ENCODE measurements around the gene AADAT. TPM values are rescaled to one million over a fixed set of nuclear protein-coding genes. Genes with fewer than 3 reads are reported as not detected.

The AADAT gene
- total RNA-seq, 1 donor from 2014 or later: 24.2 TPM

DNA sequence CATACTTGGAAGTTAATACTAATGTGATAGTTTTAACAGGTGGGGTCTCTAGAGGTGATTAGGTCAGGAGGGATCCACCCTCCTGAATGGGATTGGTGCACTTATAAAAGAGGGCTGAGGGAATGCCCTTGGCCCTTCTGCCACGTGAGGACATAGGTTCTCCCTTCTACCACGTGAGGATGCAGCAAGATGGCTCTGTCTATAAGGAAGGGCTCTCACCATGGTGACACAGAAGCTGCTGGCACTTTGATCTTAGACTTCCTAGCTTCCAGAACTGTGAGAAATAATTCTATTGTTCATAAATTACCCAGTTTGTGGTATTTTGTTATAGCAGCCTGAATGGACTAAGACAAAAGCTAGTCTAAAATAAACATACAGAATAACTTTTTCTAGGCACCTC is 1.0 kb downstream of the AADAT start:
- Mint-ChIP-seq H3K27ac (peak overlapping the region; percentile 95), H3K4me1 (peaks cover 24% of the 10 kb centered on the region), H3K27me3 (ENCODE audit: insufficient read depth, low read depth) (peaks cover 2% of the 10 kb centered on the region), H3K9me3 (peaks cover 3% of the 10 kb centered on the region), H3K36me3 (peaks cover 33% of the 10 kb centered on the region), H3K4me3 (peak overlapping the region; percentile 94)
- Histone ChIP-seq H3K4me3 (peak overlapping the region; percentile 64), H3K4me2 (peak overlapping the region; percentile 85), H3K27me3 (peaks cover 16% of the 10 kb centered on the region), H3K9me3 (ENCODE audit: low read depth) (no peaks in the 10 kb centered on the region), H3K4me1 (peaks cover 7% of the 10 kb centered on the region), H3F3A (ENCODE audit: low read depth) (peaks cover 14% of the 10 kb centered on the region), H4K20me1 (ENCODE audit: low read depth) (no peaks in the 10 kb centered on the region), H2AFZ (replicated peaks) (no peak overlapping the region), H3K27ac (no peak overlapping the region), H3K79me2 (ENCODE audit: low read depth) (peaks cover 6% of the 10 kb centered on the region), H3K36me3 (peaks cover 12% of the 10 kb centered on the region), H3K9ac (no peak overlapping the region)
- no peak for DNase-seq (ENCODE audit: low spot score)
- TF ChIP-seq, protein P1, sequence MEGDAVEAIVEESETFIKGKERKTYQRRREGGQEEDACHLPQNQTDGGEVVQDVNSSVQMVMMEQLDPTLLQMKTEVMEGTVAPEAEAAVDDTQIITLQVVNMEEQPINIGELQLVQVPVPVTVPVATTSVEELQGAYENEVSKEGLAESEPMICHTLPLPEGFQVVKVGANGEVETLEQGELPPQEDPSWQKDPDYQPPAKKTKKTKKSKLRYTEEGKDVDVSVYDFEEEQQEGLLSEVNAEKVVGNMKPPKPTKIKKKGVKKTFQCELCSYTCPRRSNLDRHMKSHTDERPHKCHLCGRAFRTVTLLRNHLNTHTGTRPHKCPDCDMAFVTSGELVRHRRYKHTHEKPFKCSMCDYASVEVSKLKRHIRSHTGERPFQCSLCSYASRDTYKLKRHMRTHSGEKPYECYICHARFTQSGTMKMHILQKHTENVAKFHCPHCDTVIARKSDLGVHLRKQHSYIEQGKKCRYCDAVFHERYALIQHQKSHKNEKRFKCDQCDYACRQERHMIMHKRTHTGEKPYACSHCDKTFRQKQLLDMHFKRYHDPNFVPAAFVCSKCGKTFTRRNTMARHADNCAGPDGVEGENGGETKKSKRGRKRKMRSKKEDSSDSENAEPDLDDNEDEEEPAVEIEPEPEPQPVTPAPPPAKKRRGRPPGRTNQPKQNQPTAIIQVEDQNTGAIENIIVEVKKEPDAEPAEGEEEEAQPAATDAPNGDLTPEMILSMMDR (IDR thresholded peaks at IDR 0.05): no peak
- no peak for TF ChIP-seq EZH2 (IDR thresholded peaks at IDR 0.05)
- no peak for TF ChIP-seq EZH2phosphoT487 (IDR thresholded peaks at IDR 0.05)

DNA sequence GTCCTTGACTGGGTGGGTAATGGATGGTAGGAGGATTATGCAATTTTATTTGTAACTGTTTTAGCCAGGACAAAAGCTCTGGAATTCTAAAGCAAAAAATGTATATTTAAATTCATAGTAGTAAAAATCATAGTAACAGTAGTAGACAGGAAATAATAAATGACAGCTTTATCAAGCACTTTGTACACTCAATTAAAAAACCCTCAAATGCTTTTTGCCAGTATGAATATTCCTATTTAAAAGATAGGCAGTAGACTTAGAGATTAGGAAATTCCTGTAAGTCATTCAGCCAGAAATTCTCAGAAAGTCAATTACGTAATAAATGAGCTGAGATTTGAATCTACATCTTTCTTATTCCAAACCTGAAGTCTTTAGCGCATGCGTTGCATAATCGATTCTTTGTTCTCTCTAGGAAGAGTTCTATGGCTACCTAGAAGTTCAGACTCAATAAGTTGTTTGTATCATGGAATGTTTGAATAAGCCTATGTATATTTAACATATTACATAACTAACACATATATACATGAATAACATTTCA is 2.5 kb downstream of the AADAT start:
- Mint-ChIP-seq H3K27me3 (ENCODE audit: insufficient read depth, low read depth) (peaks cover 2% of the 10 kb centered on the region), H3K27ac (no peak overlapping the region), H3K9me3 (peaks cover 3% of the 10 kb centered on the region), H3K4me3 (no peak overlapping the region), H3K4me1 (peaks cover 23% of the 10 kb centered on the region), H3K36me3 (peaks cover 47% of the 10 kb centered on the region)
- Histone ChIP-seq H3K9me3 (ENCODE audit: low read depth) (no peaks in the 10 kb centered on the region), H3K36me3 (peaks cover 12% of the 10 kb centered on the region), H2AFZ (replicated peaks) (no peak overlapping the region), H3K27me3 (peaks cover 16% of the 10 kb centered on the region), H3K9ac (no peak overlapping the region), H3K4me1 (peaks cover 7% of the 10 kb centered on the region), H3K27ac (no peak overlapping the region), H3F3A (ENCODE audit: low read depth) (peaks cover 14% of the 10 kb centered on the region), H4K20me1 (ENCODE audit: low read depth) (no peaks in the 10 kb centered on the region), H3K4me2 (no peak overlapping the region), H3K79me2 (ENCODE audit: low read depth) (peaks cover 6% of the 10 kb centered on the region), H3K4me3 (no peak overlapping the region)
- TF ChIP-seq EZH2 (IDR thresholded peaks at IDR 0.05) (no peak), EZH2phosphoT487 (IDR thresholded peaks at IDR 0.05) (no peak)
- TF ChIP-seq, protein P1 (IDR thresholded peaks at IDR 0.05): no peak
- no peak for DNase-seq (ENCODE audit: low spot score)

DNA sequence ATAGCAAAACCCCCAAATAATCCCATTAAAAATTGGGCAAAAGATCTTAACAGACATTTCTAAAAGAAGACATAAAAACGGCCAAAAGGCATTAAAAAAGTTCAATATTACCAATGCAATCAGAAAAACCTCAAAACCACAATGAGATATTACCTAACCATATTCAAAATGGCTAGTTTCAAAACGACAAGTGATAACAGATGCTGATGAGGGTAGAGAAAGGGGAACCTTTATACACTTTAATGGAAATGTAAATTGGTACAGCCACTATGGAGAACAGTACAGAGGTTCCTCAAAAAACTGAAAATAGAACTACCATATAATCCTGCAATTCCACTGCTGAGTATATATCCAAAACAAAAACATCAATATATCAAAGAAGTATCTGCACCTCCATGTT is 6.2 kb downstream of the AADAT start:
- Histone ChIP-seq H3K9ac (no peak overlapping the region), H3K27ac (no peak overlapping the region), H3K4me1 (peaks cover under 1% of the 10 kb centered on the region), H4K20me1 (ENCODE audit: low read depth) (no peaks in the 10 kb centered on the region), H3K4me2 (no peak overlapping the region), H3K79me2 (ENCODE audit: low read depth) (peaks cover under 1% of the 10 kb centered on the region), H3K9me3 (ENCODE audit: low read depth) (no peaks in the 10 kb centered on the region), H3K4me3 (no peak overlapping the region), H2AFZ (replicated peaks) (no peak overlapping the region), H3F3A (ENCODE audit: low read depth) (no peaks in the 10 kb centered on the region), H3K27me3 (no peaks in the 10 kb centered on the region), H3K36me3 (peaks cover 18% of the 10 kb centered on the region)
- Mint-ChIP-seq H3K4me1 (peaks cover 7% of the 10 kb centered on the region), H3K4me3 (no peak overlapping the region), H3K27me3 (ENCODE audit: insufficient read depth, low read depth) (peaks cover 2% of the 10 kb centered on the region), H3K36me3 (peaks cover 74% of the 10 kb centered on the region), H3K27ac (no peak overlapping the region), H3K9me3 (no peaks in the 10 kb centered on the region)
- TF ChIP-seq, protein P1 (IDR thresholded peaks at IDR 0.05): no peak
- no peak for TF ChIP-seq EZH2phosphoT487 (IDR thresholded peaks at IDR 0.05)
- TF ChIP-seq EZH2 (IDR thresholded peaks at IDR 0.05): no peak
- DNase-seq (ENCODE audit: low spot score): no peak
